Muscle layer of duodenum (tissue), 2 donors: ENCODE data around the gene GPR143.

Experiments used
- H3K27ac ChIP-seq: one replicate; pipeline ENCODE4 v1.7.0; 2013; ENCODE audit warnings: mild to moderate bottlenecking, low read length
- H3K27me3 ChIP-seq: one replicate; pipeline ENCODE4 v1.7.0; 2013; ENCODE audit warnings: low read depth, mild to moderate bottlenecking, control low read depth, low read length
- H3K36me3 ChIP-seq, 2 donors: one replicate each; pipeline ENCODE4 v1.7.0; 2013; ENCODE audit warnings: low read length in 2 of 2, control low read depth in 1 of 2, mild to moderate bottlenecking in 1 of 2; ENCODE audit not compliant: insufficient read depth in 2 of 2, control insufficient read depth in 1 of 2
- H3K4me1 ChIP-seq, 2 donors: one replicate each; pipeline ENCODE4 v1.7.0; 2013; ENCODE audit warnings: low read length in 2 of 2, mild to moderate bottlenecking in 2 of 2, control low read depth in 1 of 2, moderate library complexity in 1 of 2; ENCODE audit not compliant: insufficient read depth in 2 of 2, control insufficient read depth in 1 of 2
- H3K4me3 ChIP-seq, 2 donors: one replicate each; pipeline ENCODE4 v1.7.0; 2013; ENCODE audit warnings: low read length in 2 of 2, low read depth in 1 of 2, mild to moderate bottlenecking in 1 of 2
- H3K9me3 ChIP-seq, 2 donors: one replicate each; pipeline ENCODE4 v1.7.0; 2013; ENCODE audit warnings: low read length in 2 of 2, control low read depth in 1 of 2, mild to moderate bottlenecking in 1 of 2; ENCODE audit not compliant: control insufficient read depth in 1 of 2
- donor health status: healthy.

Gene GPR143

DNA sequence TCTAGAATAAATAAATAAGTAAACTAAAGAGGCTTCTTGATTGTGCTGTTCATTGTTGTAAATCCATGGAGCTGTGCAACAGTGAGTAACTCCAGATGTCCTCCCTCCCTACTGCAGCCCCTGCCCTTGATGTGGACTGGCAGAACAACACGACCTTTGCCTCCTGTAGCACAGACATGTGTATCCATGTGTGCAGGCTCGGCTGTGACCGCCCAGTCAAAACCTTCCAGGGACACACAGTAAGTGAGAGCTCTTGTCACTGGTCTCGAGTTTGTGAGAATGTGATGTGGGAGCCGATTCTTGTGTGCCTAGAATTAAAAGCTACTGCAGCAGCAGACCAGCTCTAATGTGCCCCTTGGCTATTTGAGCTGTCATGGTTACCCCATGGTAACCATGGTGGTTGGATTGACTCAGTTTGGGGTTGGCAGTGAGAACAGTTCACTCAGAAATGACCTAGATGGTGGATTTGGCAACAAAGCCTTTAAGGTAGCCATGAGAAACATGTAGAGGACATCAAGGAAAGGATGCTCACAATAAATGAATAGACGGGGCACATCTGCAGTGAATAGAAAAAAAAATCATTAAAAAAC is 60.7 kb downstream of the GPR143 start:
- Histone ChIP-seq H3K27me3 (no peaks in the 10 kb centered on the region), H3K27ac (no peak overlapping the region), H3K4me1 (no peaks in the 10 kb centered on the region), H3K4me3 (no peak overlapping the region), H3K9me3 (no peaks in the 10 kb centered on the region), H3K36me3 (peaks cover 9 to 16% of the 10 kb centered on the region in 2 donors)

DNA sequence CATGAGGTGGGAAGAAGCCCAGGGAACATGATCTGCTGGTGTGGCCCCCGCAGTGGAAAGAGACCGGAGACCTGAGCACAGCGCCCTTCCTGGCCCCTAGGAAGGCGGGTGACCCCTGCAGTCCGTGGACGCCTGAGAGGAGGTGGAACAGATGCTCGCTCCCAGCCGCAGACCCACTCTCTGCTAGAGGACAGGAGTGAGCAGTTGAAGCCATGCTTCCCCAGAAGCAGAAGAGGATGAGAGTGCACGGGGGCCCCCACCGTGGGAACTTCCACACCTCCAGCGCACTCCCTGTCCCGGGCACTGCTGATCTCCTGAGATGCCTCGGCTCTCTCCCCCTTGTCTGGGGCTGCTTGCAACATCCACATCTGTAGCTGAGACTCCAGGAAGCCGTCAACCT is 62.2 kb downstream of the GPR143 start:
- H3K4me1 ChIP-seq, result no peaks in the 10 kb centered on the region
- no peak overlapping the region for H3K4me3 ChIP-seq
- no peaks in the 10 kb centered on the region for H3K27me3 ChIP-seq
- H3K9me3 ChIP-seq, result no peaks in the 10 kb centered on the region
- peaks cover 3 to 11% of the 10 kb centered on the region in 2 donors for H3K36me3 ChIP-seq
- H3K27ac ChIP-seq, result no peak overlapping the region

DNA sequence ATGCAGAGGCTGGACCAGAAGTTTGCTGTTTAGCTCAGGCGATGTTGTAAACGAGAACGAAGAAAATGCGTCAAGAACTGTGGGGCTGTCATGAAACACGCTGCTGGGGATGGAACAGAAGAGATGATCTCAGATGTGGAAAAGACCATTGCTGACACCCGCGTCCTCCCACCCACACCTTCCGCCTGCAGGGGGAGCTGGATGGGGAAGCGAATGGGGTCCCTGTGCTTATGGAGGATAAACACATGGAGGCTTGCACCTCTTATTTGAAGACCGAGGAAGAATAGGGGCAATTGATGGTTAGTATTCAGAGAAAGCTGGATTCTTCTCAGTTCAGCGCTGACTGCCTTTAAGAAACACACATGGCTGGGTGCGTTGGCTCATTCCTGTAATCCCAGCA is 63.9 kb downstream of the GPR143 start:
- Histone ChIP-seq H3K9me3 (no peaks in the 10 kb centered on the region), H3K4me3 (no peak overlapping the region), H3K4me1 (no peaks in the 10 kb centered on the region), H3K27me3 (no peaks in the 10 kb centered on the region), H3K27ac (no peak overlapping the region), H3K36me3 (peaks cover 3 to 11% of the 10 kb centered on the region in 2 donors)

DNA sequence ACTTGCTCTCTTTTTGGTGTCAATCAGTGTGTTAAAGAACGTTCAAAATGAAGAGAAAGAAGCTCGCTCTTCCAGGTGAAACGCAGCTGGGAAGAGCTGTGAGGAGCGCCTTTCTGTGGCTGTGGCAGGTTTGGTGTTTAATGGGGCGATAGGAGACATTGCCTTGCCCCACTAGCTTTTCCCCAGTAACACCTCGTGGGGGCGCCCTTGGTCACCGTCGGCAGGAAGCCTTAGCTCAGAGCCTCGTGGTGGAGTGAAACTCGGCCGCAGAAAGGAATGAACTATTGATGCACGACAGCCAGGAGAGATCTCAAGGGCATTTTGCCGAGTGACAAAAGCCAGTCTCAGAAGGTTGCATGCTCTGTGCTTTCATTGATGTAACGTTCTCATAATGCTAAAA is 65.1 kb downstream of the GPR143 start:
- no peak overlapping the region for H3K4me3 ChIP-seq
- H3K9me3 ChIP-seq, result no peaks in the 10 kb centered on the region
- H3K27me3 ChIP-seq, result no peaks in the 10 kb centered on the region
- no peaks in the 10 kb centered on the region for H3K4me1 ChIP-seq
- no peak overlapping the region for H3K27ac ChIP-seq
- peaks cover 3 to 11% of the 10 kb centered on the region in 2 donors for H3K36me3 ChIP-seq

DNA sequence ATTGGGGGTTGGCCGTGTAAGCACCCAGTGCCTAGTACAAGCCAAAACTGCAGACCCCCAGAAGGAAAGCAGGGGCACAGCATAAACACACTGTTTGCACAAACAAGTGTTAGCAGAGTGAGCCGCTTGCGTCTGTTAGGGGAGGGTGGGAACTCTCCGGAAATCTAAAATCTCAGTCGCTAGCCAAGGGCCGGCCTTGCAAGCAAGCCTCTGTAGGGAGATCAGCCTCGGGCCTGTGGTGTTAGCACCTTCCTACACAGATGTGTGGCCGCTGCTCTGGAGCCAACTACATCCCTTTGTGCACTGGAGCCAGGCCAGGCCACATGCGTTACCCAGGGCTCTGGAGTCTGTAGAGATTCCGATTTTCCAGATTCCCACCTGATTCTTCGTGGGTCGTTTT is 67.1 kb downstream of the GPR143 start:
- Histone ChIP-seq H3K4me3 (no peak overlapping the region), H3K27me3 (no peaks in the 10 kb centered on the region), H3K9me3 (no peaks in the 10 kb centered on the region), H3K27ac (no peak overlapping the region), H3K4me1 (no peaks in the 10 kb centered on the region), H3K36me3 (peaks cover 3 to 15% of the 10 kb centered on the region in 2 donors)

DNA sequence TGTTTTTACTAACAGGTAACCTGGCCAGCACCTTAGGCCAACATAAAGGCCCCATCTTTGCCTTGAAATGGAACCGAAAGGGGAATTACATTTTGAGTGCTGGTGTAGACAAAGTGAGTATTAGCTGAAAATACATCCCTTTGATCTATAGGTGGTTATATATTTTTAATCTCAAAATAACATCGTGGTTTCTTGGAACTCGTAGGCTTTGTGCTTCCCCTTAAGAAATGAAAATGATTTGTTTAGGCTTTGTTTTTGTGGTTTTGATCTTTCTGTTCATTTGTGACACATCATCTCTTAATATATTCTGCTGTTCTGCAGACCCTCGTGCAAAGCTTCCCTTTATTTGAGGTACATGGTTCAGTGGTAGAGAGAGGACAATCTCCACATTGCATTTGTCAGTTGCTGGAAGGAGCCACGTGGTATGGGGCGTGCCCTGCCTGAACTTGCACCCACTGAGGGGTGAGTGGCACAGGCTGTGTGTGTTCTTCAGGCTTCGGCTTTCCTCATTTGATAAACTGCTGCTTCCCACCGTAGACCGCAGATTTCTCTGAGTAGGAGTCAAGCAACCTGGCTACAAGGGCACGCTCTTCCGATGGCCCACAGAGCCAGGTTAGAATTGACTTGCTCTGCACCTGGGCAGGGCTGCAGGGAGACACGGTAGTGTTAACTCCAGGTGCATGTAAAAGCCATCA is 72.2 kb downstream of the GPR143 start:
- Histone ChIP-seq H3K4me1 (no peaks in the 10 kb centered on the region), H3K27me3 (no peaks in the 10 kb centered on the region), H3K36me3 (peaks cover 0 to 36% of the 10 kb centered on the region in 2 donors)

DNA sequence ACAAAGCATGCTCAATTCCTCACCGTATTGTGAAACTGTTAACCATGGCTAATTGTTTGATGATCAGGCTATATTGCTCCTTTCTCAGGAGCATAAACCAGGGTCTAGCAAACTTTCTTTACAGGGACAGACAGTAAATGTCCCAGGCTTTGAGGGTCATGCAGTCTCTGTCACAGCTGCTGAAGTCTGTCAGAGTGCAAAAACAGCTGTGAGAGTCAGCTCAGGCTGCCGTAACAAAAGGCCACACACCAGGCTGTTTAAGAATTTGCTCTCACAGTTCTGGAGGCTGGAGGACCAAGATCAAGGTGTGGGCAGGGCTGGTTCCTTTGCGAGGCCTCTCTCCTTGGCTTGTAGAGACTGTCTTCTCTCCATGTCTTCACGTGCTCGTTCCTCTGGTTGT is 75.6 kb downstream of the GPR143 start:
- H3K9me3 ChIP-seq, result no peaks in the 10 kb centered on the region
- H3K36me3 ChIP-seq, result peaks cover 0 to 42% of the 10 kb centered on the region in 2 donors
- H3K27ac ChIP-seq, result no peak overlapping the region
- H3K27me3 ChIP-seq, result no peaks in the 10 kb centered on the region
- H3K4me1 ChIP-seq, result no peaks in the 10 kb centered on the region
- H3K4me3 ChIP-seq, result no peak overlapping the region

More for the DNA sequence above, 72.2 kb downstream of the GPR143 start:
- H3K9me3 ChIP-seq, result no peaks in the 10 kb centered on the region
- H3K27ac ChIP-seq, result no peak overlapping the region
- no peak overlapping the region for H3K4me3 ChIP-seq

DNA sequence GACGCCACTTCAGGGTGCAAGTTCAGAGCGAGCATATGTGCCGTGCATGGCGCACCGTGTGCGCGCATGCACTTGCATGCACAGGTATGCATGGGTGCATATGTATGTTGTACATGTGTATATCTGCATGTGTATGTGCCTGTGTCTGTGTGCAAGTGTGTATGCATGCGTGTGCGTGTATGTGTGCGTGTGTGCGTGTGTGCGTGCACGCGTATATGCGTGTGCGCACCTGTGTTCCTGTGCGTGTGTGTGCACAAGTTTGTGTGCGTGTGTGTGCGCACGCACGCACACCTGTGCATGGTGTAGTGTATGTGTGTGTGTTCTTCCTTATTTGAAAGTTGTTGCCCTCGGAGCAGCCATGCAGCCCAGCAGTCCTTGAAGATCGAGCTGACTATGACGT is 76.8 kb downstream of the GPR143 start:
- Histone ChIP-seq H3K27me3 (no peaks in the 10 kb centered on the region), H3K9me3 (no peaks in the 10 kb centered on the region), H3K4me3 (no peak overlapping the region), H3K27ac (no peak overlapping the region), H3K36me3 (peaks cover 0 to 37% of the 10 kb centered on the region in 2 donors), H3K4me1 (no peaks in the 10 kb centered on the region)

DNA sequence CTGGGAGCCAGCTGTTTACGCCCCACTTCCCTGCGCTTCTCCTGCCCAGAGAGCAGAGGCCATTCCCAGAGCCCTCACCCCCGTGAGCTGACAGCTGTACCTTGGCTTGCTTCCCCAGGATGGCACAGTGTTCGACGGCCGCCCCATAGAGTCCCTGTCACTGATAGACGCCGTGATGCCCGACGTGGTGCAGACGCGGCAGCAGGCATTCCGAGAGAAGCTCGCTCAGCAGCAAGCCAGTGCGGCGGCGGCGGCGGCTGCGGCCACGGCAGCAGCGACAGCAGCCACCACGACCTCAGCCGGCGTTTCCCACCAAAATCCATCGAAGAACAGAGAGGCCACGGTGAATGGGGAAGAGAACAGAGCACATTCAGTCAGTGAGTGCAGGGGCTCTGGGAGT is 77.7 kb downstream of the GPR143 start:
- H3K36me3 ChIP-seq, result peaks cover 0 to 29% of the 10 kb centered on the region in 2 donors
- H3K27ac ChIP-seq, result no peak overlapping the region
- no peaks in the 10 kb centered on the region for H3K4me1 ChIP-seq
- no peaks in the 10 kb centered on the region for H3K9me3 ChIP-seq
- no peak overlapping the region for H3K4me3 ChIP-seq
- H3K27me3 ChIP-seq, result no peaks in the 10 kb centered on the region

DNA sequence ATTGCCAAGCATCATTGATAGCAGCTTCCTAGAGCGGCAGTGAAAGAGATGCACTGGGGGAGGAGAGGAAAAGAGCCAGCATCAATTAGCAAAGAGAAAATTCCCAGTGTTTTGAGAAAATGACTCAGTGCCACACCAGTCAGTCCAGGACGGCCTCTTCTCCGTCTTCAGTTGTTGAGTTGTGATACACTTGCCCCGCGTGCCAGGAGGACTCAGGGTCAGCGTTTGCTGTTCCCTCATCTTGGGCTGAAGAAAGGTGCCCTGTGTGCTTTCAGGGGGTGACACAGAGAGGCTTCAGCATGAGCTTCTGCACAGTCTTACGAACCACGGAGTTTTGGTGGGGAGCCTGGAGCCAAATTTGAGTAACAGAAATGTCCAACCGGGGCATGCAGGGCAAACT is 82.3 kb downstream of the GPR143 start:
- H3K9me3 ChIP-seq, result no peaks in the 10 kb centered on the region
- no peaks in the 10 kb centered on the region for H3K27me3 ChIP-seq
- H3K27ac ChIP-seq, result no peak overlapping the region
- no peaks in the 10 kb centered on the region for H3K4me1 ChIP-seq
- no peak overlapping the region for H3K4me3 ChIP-seq
- peaks cover 0 to 4% of the 10 kb centered on the region in 2 donors for H3K36me3 ChIP-seq

DNA sequence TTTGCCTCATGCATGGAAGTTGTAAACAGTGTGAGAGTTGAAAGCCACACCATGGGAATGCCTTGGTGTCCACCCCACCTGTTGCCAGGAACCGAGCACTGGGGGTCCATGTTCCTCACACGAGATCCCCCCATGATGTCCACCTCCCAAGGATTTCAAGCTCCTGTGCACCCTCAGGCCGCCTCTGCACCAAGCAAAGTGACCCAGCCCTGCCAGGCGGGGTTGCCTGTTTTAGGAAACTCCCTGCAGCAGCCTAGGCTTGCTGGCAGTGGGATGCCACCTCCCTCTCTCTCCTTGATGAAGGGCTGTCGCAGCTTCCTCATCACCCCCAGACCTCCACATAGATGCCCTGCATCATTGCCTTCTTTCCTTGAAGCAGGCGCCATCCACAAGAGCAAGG is 82.8 kb downstream of the GPR143 start:
- H3K36me3 ChIP-seq, result no peaks in the 10 kb centered on the region
- H3K4me3 ChIP-seq, result no peak overlapping the region
- H3K27ac ChIP-seq, result no peak overlapping the region
- no peaks in the 10 kb centered on the region for H3K27me3 ChIP-seq
- no peaks in the 10 kb centered on the region for H3K9me3 ChIP-seq
- H3K4me1 ChIP-seq, result no peaks in the 10 kb centered on the region

DNA sequence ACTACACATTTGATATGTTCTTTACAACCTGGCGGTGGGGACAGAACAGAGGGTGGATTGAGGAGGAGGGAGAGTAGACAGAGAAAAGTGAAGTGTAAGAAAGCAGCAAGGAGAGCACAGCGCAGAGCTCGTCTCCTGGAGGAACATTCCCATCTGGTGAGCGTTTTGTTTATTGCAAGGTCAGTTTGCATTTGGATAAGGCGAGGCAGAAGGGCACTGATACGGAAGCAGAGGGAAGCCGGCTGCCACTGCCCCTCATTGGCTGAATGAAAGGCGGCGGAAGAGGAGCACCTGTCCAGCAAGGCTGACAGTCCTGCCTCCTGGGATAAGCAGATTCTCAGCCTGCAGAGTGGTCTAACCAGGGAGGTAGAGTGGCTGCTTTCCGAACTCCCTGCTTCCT is 83.2 kb downstream of the GPR143 start:
- H3K27me3 ChIP-seq, result no peaks in the 10 kb centered on the region
- no peaks in the 10 kb centered on the region for H3K9me3 ChIP-seq
- H3K4me3 ChIP-seq, result no peak overlapping the region
- H3K36me3 ChIP-seq, result no peaks in the 10 kb centered on the region
- no peak overlapping the region for H3K27ac ChIP-seq
- H3K4me1 ChIP-seq, result no peaks in the 10 kb centered on the region
